ENCODE results near the gene DNAAF5.

- TF ChIP-seq, protein P1, sequence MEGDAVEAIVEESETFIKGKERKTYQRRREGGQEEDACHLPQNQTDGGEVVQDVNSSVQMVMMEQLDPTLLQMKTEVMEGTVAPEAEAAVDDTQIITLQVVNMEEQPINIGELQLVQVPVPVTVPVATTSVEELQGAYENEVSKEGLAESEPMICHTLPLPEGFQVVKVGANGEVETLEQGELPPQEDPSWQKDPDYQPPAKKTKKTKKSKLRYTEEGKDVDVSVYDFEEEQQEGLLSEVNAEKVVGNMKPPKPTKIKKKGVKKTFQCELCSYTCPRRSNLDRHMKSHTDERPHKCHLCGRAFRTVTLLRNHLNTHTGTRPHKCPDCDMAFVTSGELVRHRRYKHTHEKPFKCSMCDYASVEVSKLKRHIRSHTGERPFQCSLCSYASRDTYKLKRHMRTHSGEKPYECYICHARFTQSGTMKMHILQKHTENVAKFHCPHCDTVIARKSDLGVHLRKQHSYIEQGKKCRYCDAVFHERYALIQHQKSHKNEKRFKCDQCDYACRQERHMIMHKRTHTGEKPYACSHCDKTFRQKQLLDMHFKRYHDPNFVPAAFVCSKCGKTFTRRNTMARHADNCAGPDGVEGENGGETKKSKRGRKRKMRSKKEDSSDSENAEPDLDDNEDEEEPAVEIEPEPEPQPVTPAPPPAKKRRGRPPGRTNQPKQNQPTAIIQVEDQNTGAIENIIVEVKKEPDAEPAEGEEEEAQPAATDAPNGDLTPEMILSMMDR (IDR thresholded peaks at IDR 0.05): no peak
- no peak for TF ChIP-seq POLR2A (IDR thresholded peaks at IDR 0.05)
Observed at GRCh38 chr7:780516-780915, 54.0 kb downstream of the DNAAF5 start.

Measured in body of pancreas (tissue), 4 donors.